GM19463 (cell line): ENCODE results near the gene TUBA4B.
"Not testable (repeated sequence)": the region's sequence is repeated elsewhere in the genome, so short reads cannot be mapped to it uniquely, and the experiment has no call there.

Source experiments
- ATAC-seq: cut with Tn5 transposase; IDR thresholded peaks from one replicate; pipeline ENCODE4 v1.9.1; 2021; ENCODE audit warnings: mild to moderate bottlenecking, moderate library complexity; ENCODE audit not compliant: unreplicated experiment

TUBA4B gene

GRCh38 chr2:219247678-219248642 is 5.1 kb upstream of the TUBA4B start:
- no peak for ATAC-seq

GRCh38 chr2:219248845-219249202 is 4.2 kb upstream of the TUBA4B start:
- ATAC-seq = no peak

- ATAC-seq = peak; percentile 54
These were observed 3.7 kb upstream of the TUBA4B start for GRCh38 chr2:219249203-219249980.

GRCh38 chr2:219250049-219250781 is 2.8 kb upstream of the TUBA4B start:
- no peak for ATAC-seq

- ATAC-seq = no peak
These were observed 1.4 kb upstream of the TUBA4B start for GRCh38 chr2:219251656-219252055.

- ATAC-seq = no peak
These were observed 959 bp upstream of the TUBA4B start for GRCh38 chr2:219252084-219252483.

GRCh38 chr2:219252570-219252899 is 508 bp upstream of the TUBA4B start:
- no peak for ATAC-seq

GRCh38 chr2:219253753-219254589 is 928 bp downstream of the TUBA4B start, which contains the start of gene TUBA4A:
TSS of gene TUBA4A (minus strand) at chr2:219253918. CDS start at chr2:219253858, 60 bp downstream.
- ATAC-seq = peak; percentile 45

GRCh38 chr2:219254590-219255201 is 1.7 kb downstream of the TUBA4B start:
- ATAC-seq = peak; percentile 23

- ATAC-seq = not testable (repeated sequence)
These were observed 5.9 kb downstream of the TUBA4B start for GRCh38 chr2:219258942-219259341.

- ATAC-seq = no peak
These were observed 8.2 kb downstream of the TUBA4B start for GRCh38 chr2:219261024-219261855.

- ATAC-seq = no peak
These were observed 13.2 kb downstream of the TUBA4B start for GRCh38 chr2:219266232-219266631.

- no peak for ATAC-seq
These were observed 13.8 kb downstream of the TUBA4B start for GRCh38 chr2:219266886-219267285.

- ATAC-seq = no peak
These were observed 15.3 kb downstream of the TUBA4B start for GRCh38 chr2:219268294-219268693.

GRCh38 chr2:219269362-219270054 is 16.5 kb downstream of the TUBA4B start:
- ATAC-seq = no peak

- ATAC-seq = no peak
These were observed 17.0 kb downstream of the TUBA4B start for GRCh38 chr2:219270055-219270372.

- ATAC-seq = no peak
These were observed 18.0 kb downstream of the TUBA4B start for GRCh38 chr2:219271021-219271420.

GRCh38 chr2:219272356-219272755 is 19.3 kb downstream of the TUBA4B start:
- no peak for ATAC-seq

- ATAC-seq = no peak
These were observed 20.0 kb downstream of the TUBA4B start for GRCh38 chr2:219272995-219273394.
